ENCODE results near the gene LRRC7.

GRCh38 chr1:70048336-70049094 is 480.8 kb downstream of the LRRC7 start:
- TF ChIP-seq CTCF (IDR thresholded peaks at IDR 0.05; ENCODE audit: borderline replicate concordance, extremely low read depth, low read length, poor library complexity, severe bottlenecking) = no peak
- TF ChIP-seq EZH2 (IDR thresholded peaks at IDR 0.05; ENCODE audit: borderline replicate concordance, low read depth, low read length, severe bottlenecking) = no peak

Measured in DND-41 (cell line).